ENCODE results near the gene CDCA5.
A peak's percentile ranks its signal among the peaks of the same experiment; 100 is the strongest.

GRCh38 chr11:65117206-65118096 lies 33.6 kb upstream of the CDCA5 start, which contains the start of gene ZNHIT2:
- TF ChIP-seq CTCF (conservative IDR thresholded peaks at IDR 0.05 in 1 of 2, IDR thresholded peaks at IDR 0.05 in 1 of 2; ENCODE audit: low read depth in 1 of 2, low read length in 2 of 2), result peak; percentile 82 to 90
- no peak for TF ChIP-seq EZH2 (IDR thresholded peaks at IDR 0.05; ENCODE audit: low read length, missing control alignments)

Measured in fibroblast of lung (primary cell).